AG04450 (cell line): ENCODE data around the gene STARD13. TPM values are rescaled to one million over a fixed set of nuclear protein-coding genes. Genes with fewer than 3 reads are reported as not detected.
"Not testable (repeated sequence)": the region's sequence is repeated elsewhere in the genome, so short reads cannot be mapped to it uniquely, and the experiment has no call there.

ENCODE experiments used
- CTCF ChIA-PET: fragments of 300-600, 350-600 bp; formaldehyde crosslinking; extraction: SDS; loops from one replicate; lab custom pipeline; 2022; ENCODE audit warnings: antibody characterized with exemption, inconsistent platforms; lab: Charles Lee
- POLR2A ChIA-PET: fragments of 350-600 bp; formaldehyde crosslinking; extraction: SDS; loops from one replicate; lab custom pipeline; 2021; ENCODE audit warnings: antibody characterized with exemption, inconsistent platforms; lab: Yijun Ruan, JAX
- DNase-seq: peaks from one replicate; pipeline ENCODE4 v3.0.0-alpha.2; 2011; ENCODE audit warnings: low read depth, low spot score
- H3K27ac ChIP-seq: one replicate; pipeline ENCODE4 v1.5.1; 2012; ENCODE audit warnings: low read depth, low read length, control low read depth
- H3K27me3 ChIP-seq: one replicate; pipeline ENCODE4 v1.6.0; 2012; ENCODE audit warnings: low read length; ENCODE audit not compliant: control insufficient read depth, insufficient read depth
- H3K4me3 ChIP-seq: 2 replicates; pipeline ENCODE4 v1.5.1; 2011; ENCODE audit warnings: mild to moderate bottlenecking, low read depth, low read length, control low read depth
- H3K9me3 ChIP-seq: 2 replicates; pipeline ENCODE4 v1.5.1; 2012; ENCODE audit warnings: low read length; ENCODE audit not compliant: control insufficient read depth, insufficient read depth
- CTCF ChIP-seq: IDR thresholded peaks from 2 replicates; pipeline ENCODE4 v1.5.1; 2011; ENCODE audit warnings: low read depth, low read length, control low read depth, inconsistent platforms
- polyA plus RNA-seq: library from polyadenylated mRNA; depleted of rRNA; stranded (reverse); fragments of >200 nt; gene quantifications from 2 replicates; pipeline ENCODE4 v1.2.3, GENCODE V29; 2011

STARD13 gene
- polyA plus RNA-seq, 1 experiment = 27.7 TPM

- Histone ChIP-seq H3K27ac (no peak overlapping the region), H3K27me3 (no peaks in the 10 kb centered on the region), H3K9me3 (no peaks in the 10 kb centered on the region), H3K4me3 (no peak overlapping the region)
- ChIA-PET POLR2A (no interaction called here), CTCF (no interaction called here)
- DNase-seq = no peak
- no peak for TF ChIP-seq CTCF
Observed at GRCh38 chr13:33180122-33180804, 105.3 kb downstream of the STARD13 start.

- Histone ChIP-seq H3K9me3 (no peaks in the 10 kb centered on the region), H3K4me3 (no peak overlapping the region), H3K27ac (no peak overlapping the region), H3K27me3 (no peaks in the 10 kb centered on the region)
- no peak for DNase-seq
- CTCF ChIA-PET = no interaction called here
- TF ChIP-seq CTCF = no peak
- POLR2A ChIA-PET = no interaction called here
Observed at GRCh38 chr13:33179463-33179862, 106.1 kb downstream of the STARD13 start.

DNA sequence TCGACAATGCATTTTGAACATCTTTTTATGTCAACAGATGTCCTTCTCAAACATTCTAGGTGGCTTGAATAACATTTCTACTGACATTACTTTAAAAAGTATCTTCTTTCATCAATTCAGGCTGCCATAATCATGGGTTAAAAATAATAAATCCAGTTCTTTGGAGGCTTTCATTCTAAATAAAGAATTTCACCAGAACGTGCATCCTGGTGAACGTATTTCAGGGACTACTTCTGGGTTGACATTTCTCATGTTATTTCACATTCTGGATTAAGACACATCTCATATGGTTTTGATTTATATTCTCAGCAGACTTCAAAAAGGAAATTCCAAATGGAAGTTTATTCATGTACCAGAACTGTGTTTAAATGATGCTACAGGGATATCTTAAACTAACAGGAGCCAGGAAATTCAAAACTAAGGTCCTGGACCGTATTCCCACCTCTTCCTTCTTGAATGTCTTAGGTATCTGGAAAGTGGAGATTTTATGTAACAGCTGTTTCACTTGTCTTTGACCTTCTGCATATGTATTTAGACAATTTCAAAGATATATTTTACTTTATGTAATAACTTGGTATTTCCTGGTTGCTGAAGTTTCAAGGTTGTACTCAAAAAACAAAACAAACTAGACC is 107.2 kb downstream of the STARD13 start:
- no peak overlapping the region for H3K27ac ChIP-seq
- no peak overlapping the region for H3K4me3 ChIP-seq
- ChIA-PET CTCF (no interaction called here), POLR2A (no interaction called here)
- no peak for TF ChIP-seq CTCF
- DNase-seq = no peak
- H3K27me3 ChIP-seq = no peaks in the 10 kb centered on the region
- no peaks in the 10 kb centered on the region for H3K9me3 ChIP-seq

- H3K4me3 ChIP-seq, POLR2A ChIA-PET, H3K9me3 ChIP-seq, DNase-seq, H3K27me3 ChIP-seq, CTCF ChIA-PET, H3K27ac ChIP-seq: not testable (repeated sequence)
Observed at GRCh38 chr13:33177340-33178208, 108.0 kb downstream of the STARD13 start.

- no peak for TF ChIP-seq CTCF
- ChIA-PET CTCF (interaction anchor here (0.6 to 1.2 kb wide), 3 partner anchors 366 to 548 kb away, joined by 3 to 4 read pairs (median 4); no protein-coding TSS in a partner anchor), POLR2A (interaction anchor here (0.6 kb wide), 1 partner anchor 466 kb away, joined by 4 read pairs; no protein-coding TSS in a partner anchor)
- Histone ChIP-seq H3K9me3 (no peaks in the 10 kb centered on the region), H3K4me3 (no peak overlapping the region), H3K27me3 (no peaks in the 10 kb centered on the region), H3K27ac (no peak overlapping the region)
- no peak for DNase-seq
Observed at GRCh38 chr13:33176526-33176925, 109.0 kb downstream of the STARD13 start.
